GM21737 (cell line): ENCODE results near the gene EP300.
"Not testable (repeated sequence)": the region's sequence is repeated elsewhere in the genome, so short reads cannot be mapped to it uniquely, and the experiment has no call there.

Experiments
- ATAC-seq: cut with Tn5 transposase; IDR thresholded peaks from one replicate; pipeline ENCODE4 v1.9.1; 2021; ENCODE audit warnings: mild to moderate bottlenecking, moderate library complexity; ENCODE audit not compliant: unreplicated experiment

Gene EP300

GRCh38 chr22:41078931-41079330, 13.5 kb upstream of the EP300 start:
- no peak for ATAC-seq

- no peak for ATAC-seq
Measured at GRCh38 chr22:41085842-41086241, 6.5 kb upstream of the EP300 start.

- ATAC-seq, result peak; percentile 58
Measured at GRCh38 chr22:41091132-41092022, 1.0 kb upstream of the EP300 start.

- ATAC-seq, result peak; percentile 6
Measured at GRCh38 chr22:41092847-41093411, 537 bp downstream of the EP300 start.

GRCh38 chr22:41094041-41094593, 1.7 kb downstream of the EP300 start:
- no peak for ATAC-seq

- no peak for ATAC-seq
Measured at GRCh38 chr22:41096391-41096790, 4.0 kb downstream of the EP300 start.

- ATAC-seq, result no peak
Measured at GRCh38 chr22:41096841-41097240, 4.4 kb downstream of the EP300 start.

GRCh38 chr22:41099036-41099435, 6.6 kb downstream of the EP300 start:
- no peak for ATAC-seq

- ATAC-seq, result no peak
Measured at GRCh38 chr22:41106122-41106968, 14.0 kb downstream of the EP300 start.

- not testable (repeated sequence) for ATAC-seq
Measured at GRCh38 chr22:41106969-41107325, 14.6 kb downstream of the EP300 start.

- ATAC-seq, result no peak
Measured at GRCh38 chr22:41110968-41111367, 18.6 kb downstream of the EP300 start.

- ATAC-seq, result no peak
Measured at GRCh38 chr22:41116342-41116741, 23.9 kb downstream of the EP300 start.

GRCh38 chr22:41117127-41117965, 25.0 kb downstream of the EP300 start:
- ATAC-seq, result no peak

GRCh38 chr22:41123151-41123550, 30.8 kb downstream of the EP300 start:
- ATAC-seq, result no peak

- ATAC-seq, result no peak
Measured at GRCh38 chr22:41124086-41124485, 31.7 kb downstream of the EP300 start.

GRCh38 chr22:41127451-41127850, 35.1 kb downstream of the EP300 start:
- ATAC-seq, result no peak

GRCh38 chr22:41128606-41129005, 36.2 kb downstream of the EP300 start:
- ATAC-seq, result no peak

GRCh38 chr22:41132550-41132949, 40.2 kb downstream of the EP300 start:
- ATAC-seq, result no peak

- ATAC-seq, result no peak
Measured at GRCh38 chr22:41140365-41140957, 48.1 kb downstream of the EP300 start.

GRCh38 chr22:41145921-41146320, 53.5 kb downstream of the EP300 start:
- not testable (repeated sequence) for ATAC-seq
